Epidermal melanocyte (primary cell): ENCODE data around the gene GPATCH2L.

Experiments
- DNase-seq: peaks from one replicate; pipeline ENCODE4 v3.0.0; 2011; ENCODE audit warnings: low spot score; ENCODE audit not compliant: insufficient read length

Gene GPATCH2L

GRCh38 chr14:76256545-76256944 lies 104.8 kb downstream of the GPATCH2L start:
- DNase-seq: no peak

- no peak for DNase-seq
Measured at GRCh38 chr14:76257111-76257803, 105.5 kb downstream of the GPATCH2L start.

- no peak for DNase-seq
Measured at GRCh38 chr14:76257842-76258397, 106.2 kb downstream of the GPATCH2L start.

- DNase-seq: no peak
Measured at GRCh38 chr14:76259029-76259735, 107.5 kb downstream of the GPATCH2L start.

- DNase-seq: no peak
Measured at GRCh38 chr14:76260749-76261148, 109.0 kb downstream of the GPATCH2L start.

GRCh38 chr14:76261371-76261811 lies 109.7 kb downstream of the GPATCH2L start:
- no peak for DNase-seq

GRCh38 chr14:76262641-76263040 lies 110.9 kb downstream of the GPATCH2L start:
- DNase-seq: no peak
